ENCODE measurements around the gene HSD3B7.

Gene HSD3B7

DNA sequence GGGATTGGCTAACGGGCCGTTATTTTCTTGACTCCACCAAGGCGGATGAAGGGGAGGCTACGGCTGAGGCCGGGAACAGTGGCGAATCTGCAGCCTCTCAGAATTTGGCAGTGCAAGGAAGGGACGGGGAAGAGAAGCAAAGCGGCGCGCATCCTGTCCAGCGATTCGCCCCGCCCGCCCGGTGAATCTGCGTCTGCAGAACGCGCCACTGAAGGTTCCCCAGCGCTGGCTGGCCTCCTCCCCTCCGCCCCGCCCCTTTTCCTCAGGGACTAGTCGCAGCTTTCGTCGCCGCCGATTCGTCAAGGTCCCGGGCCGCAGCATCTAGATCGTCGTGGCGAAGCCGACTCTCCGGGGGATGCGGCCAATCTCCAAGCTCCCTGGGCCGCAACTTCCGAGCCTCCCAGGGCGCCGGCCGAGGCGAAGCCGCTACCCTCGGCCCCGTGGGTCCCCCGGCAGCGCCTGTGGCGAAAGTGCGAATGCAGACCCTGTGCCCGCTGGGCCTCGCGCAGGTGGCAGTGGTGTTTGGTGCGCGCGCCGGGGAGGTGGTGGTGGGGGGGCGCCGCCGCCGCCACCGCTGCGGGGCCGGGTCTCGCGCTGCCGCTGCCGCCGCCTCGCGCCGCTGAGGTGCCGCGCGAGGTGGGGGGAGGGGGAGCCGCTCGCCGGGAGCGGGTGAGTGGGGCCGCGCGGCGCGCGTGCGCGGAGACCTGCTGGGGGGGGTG, 27.4 kb upstream of the HSD3B7 start, which contains the start of gene SETD1A:
SETD1A (plus strand) TSS at position 299 of the 719 bp plus-strand sequence. CDS start 978 bp downstream, outside the sequence.
- peak; percentile 97 for DNase-seq

DNA sequence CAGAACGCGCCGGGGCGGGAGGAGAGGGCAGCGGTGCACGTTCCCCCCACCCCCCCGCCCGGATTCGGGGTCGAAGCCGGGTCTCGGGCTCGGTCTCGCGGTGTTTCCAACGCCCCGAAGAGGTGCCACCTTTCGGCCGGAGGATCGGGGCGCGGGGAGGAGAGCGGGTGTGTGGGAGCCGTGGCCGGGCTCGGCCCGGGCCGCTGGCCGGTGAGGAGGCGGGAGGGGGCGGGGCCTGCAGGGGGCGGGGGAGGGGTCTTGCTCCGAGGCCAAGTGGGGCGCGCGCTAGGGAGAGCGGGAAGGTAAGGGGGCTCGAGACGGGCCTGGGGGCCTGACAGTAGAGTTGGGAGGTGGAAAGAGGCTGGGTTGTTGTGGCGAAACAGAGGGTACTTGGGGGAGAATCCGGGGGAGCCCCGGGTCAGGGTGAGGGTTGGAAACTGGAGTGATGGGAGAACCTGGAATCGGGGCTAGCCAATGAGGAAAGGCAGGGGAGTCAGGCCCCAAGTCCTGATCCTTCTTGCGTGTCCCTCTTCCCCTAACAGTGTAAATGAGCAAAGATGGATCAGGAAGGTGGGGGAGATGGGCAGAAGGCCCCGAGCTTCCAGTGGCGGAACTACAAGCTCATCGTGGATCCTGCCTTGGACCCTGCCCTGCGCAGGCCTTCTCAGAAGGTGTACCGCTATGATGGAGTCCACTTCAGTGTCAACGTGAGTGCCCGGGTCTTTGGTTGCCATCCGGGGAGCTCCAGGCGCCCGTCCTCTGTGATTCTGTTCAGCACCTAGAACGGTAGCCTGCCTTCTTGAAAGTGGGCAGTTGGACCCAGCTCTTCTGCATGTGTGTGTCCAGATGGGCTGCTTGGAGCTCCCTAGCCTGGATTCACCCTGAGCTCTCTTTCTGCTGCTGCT, 26.6 kb upstream of the HSD3B7 start:
- no peak for DNase-seq

DNA sequence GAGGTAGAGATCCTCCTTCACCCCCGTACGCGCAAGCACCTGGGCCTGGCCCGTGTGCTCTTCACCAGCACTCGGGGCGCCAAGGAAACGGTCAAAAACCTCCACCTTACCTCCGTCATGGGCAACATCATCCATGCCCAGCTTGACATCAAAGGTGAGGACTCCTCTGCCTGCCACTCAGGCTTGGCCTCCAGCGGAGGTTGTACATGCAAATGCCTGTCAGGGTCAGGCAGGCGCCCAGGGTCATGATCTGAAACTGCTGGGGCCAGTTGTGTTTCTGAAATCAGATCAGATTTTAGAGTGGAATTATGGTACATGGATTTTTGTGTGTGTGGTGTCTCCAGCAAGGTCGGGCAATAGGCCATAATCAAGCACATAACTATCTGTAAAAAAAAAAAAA, 23.6 kb upstream of the HSD3B7 start:
- no peak for DNase-seq

DNA sequence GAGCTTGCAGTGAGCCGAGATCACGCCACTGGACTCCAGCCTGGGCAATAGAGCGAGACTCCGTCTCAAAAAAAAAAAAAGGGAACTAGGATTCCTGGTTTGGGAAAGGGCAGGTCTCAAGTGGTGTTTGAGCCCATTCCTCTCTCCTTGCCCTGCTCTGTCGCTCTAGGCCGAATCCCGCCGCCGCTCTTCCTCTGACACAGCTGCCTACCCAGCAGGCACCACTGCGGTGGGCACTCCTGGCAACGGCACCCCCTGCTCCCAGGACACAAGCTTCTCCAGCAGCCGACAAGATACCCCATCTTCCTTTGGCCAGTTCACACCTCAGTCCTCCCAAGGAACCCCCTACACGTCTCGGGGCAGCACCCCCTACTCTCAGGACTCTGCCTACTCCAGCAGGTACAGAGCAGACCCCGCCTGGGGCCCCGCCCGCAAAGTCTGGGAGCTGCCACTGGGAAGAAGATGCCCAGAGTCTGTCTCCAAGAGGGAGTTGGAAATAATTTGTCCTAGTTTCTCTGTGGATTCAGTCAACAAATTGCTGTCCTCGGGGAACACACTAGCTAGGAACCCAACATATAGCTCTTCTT, 21.0 kb upstream of the HSD3B7 start:
- no peak for DNase-seq

DNA sequence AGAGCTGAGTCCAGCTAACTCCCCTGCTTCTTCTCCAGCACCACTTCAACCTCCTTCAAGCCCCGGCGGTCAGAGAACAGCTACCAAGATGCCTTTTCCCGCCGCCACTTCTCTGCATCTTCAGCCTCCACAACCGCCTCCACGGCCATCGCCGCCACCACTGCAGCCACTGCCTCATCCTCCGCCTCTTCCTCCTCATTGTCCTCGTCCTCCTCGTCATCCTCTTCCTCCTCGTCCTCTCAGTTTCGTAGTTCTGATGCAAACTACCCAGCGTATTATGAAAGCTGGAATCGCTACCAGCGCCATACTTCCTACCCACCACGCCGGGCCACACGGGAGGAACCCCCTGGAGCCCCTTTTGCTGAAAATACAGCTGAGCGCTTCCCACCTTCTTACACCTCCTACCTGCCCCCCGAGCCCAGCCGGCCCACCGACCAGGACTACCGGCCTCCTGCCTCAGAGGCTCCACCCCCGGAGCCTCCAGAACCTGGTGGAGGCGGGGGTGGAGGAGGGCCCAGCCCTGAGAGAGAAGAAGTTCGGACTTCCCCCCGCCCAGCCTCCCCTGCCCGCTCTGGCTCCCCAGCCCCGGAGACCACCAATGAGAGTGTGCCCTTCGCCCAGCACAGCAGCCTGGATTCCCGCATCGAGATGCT, 20.3 kb upstream of the HSD3B7 start:
- no peak for DNase-seq

DNA sequence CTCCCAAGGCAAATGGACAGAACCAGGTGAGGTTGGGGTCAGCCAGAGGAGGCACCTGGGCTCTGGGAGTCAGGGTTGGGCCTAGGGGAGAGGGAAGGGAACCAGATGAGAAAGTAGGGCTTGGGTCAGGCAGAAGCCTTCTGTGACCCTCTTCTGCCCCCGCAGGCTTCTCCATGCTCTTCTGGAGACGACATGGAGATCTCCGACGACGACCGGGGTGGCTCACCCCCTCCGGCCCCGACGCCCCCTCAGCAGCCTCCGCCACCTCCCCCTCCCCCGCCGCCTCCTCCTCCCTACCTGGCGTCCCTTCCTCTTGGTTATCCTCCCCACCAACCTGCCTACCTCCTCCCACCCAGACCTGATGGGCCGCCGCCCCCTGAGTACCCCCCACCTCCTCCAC, 19.6 kb upstream of the HSD3B7 start:
- DNase-seq: no peak

DNA sequence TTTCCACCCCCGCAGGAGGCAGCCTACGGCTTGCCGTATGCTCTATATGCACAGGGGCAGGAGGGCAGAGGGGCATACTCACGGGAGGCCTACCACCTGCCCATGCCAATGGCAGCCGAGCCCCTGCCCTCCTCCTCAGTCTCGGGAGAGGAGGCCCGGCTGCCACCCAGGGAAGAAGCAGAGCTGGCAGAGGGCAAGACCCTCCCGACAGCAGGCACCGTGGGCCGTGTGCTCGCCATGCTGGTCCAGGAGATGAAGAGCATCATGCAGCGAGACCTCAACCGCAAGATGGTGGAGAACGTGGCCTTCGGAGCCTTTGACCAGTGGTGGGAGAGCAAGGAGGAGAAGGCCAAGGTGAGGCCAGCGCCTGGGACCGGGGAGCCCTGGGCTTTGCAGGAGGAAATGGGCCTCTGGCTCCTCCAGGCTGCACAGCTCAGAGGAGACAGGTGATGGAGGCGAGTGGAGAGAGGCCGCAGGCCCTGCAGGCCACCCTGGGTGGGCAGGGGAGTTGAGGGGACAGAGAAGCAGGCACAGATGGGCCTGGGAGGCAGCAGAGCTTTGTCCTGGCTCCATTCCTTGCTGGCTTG, 18.9 kb upstream of the HSD3B7 start:
- DNase-seq: no peak

DNA sequence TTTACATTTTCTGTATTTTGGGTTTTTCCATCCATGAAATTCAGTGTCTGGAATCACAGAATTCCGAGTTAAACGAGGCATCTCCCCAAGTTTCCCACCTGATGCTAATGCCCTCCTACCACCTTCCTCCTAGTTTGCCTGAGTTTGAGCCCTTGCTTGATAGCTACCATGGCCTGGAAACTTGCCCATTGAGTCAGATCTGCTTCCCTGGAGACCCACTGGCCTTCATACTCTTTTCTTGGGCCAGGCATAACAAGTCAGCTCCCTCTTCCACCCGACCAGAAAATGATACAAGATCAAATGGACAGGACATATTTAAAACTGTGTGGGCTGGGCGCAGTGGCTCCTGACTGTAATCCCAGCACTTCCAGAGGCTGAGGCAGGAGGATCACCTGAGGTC, 17.2 kb upstream of the HSD3B7 start:
- no peak for DNase-seq

DNA sequence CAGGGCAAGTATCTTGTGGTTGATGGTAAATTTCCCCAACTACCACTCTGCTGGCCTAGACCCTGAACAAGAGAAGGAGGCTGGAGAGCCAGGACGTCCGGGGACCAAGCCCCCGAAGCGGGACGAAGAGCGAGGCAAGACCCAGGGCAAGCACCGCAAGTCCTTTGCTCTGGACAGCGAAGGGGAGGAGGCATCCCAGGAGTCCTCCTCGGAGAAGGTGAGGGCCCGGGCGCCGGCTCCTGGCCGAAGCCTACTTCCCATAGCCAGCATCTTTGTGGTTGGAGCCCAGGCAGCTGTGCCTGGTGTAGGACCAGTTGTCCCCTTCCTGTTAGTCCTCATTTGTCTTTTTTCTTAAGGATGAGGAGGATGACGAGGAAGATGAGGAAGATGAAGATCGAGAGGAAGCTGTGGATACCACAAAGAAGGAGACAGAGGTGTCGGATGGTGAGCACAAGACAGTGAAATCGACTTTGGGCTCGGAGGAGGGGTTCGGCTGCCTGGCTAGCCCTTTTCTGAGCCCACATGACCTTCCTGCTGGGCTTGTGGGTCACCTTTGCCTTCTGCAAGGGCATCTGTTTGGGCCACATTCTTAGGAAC, 15.7 kb upstream of the HSD3B7 start:
- no peak for DNase-seq

DNA sequence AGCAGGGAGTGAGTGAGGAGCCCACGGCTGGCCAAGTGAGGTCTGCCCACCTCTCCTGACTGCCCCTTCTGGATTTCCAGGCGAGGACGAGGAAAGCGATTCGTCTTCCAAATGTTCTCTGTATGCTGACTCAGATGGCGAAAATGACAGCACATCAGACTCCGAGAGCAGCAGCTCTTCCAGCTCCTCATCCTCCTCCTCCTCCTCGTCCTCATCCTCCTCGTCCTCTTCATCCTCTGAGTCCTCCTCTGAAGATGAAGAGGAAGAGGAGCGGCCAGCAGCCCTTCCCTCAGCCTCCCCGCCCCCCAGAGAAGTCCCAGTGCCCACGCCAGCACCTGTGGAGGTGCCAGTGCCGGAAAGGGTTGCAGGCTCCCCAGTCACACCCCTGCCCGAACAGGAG, 13.7 kb upstream of the HSD3B7 start:
- no peak for DNase-seq

DNA sequence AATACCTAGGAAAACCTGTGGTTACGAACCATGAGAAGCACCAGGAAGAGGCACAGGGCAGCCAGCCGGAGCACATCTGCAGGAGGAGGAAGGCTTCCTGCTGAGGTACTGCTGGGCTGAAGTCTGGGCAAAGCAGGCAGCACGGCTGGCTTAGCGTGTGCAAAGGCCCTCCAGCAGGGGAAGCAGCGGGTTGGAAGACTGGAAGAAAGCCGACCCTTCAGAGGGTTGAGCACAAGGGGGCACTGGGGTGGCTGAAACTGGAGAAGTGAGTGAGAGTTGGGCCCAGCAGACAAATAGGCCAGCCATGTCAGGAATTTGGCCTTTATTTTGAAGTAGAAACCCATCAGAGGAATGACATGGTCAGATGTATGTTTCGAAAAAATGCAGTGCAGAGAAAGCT, 12.1 kb upstream of the HSD3B7 start:
- DNase-seq: no peak

DNA sequence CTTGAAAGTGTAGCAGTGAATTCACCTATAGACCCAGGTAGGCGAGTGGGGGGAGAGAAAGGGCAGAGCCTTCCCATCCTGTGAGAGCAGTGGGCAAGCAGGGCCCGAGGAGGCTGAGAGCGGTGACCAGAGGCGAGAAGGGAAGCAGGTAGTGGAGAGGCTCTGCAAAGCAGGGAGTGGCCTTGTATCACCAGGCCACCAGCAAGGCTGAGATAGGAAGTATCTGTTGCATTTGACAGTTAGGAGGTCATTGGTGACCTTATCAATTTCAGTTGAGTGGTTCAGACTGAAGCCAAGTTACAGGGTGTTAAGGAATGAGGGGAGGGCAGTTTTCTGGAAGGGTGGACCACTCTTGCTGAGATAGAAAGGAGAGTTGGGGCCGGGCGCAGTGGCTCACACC, 10.7 kb upstream of the HSD3B7 start:
- no peak for DNase-seq

DNA sequence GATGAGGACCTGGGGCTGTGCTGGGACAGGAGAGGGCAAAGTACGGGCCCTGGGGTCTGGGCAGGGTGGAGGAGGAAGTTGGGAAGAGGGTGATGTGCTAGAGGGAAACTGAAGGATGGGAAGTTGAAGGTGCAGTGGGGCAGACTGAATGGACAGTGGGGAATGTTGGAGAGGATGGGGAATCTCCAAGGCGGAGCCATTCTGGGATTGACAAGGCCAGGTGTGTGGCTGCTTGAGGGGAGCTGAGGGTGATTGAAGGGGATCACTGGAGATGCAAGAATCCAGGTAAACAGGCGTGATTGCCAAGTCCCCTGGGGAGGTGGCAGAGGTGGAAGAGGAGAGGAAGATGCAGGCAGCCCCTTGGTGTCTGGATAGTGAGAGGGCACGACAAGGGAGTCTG, 8.5 kb upstream of the HSD3B7 start:
- DNase-seq: no peak

DNA sequence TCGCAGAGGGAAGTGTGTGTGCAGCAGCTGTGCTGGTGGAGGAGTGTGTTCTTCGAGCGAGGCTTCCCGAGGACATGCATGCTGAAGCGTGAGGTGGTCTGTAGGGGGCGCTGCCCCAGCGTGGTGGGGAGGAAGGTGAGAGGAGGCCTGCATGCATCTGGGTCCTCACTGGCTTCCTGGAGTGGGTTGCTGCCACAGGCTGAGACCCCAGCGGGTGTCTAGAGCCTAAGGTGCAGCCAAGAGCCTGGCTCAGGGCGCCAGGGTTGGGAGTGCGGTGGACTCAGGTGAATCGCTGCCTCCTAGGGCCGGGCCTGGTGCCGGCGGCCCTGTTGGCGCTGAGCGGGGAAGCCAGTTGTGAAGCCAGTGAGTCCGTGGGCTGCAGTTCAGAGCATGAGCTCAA, 7.5 kb upstream of the HSD3B7 start:
- DNase-seq: no peak

DNA sequence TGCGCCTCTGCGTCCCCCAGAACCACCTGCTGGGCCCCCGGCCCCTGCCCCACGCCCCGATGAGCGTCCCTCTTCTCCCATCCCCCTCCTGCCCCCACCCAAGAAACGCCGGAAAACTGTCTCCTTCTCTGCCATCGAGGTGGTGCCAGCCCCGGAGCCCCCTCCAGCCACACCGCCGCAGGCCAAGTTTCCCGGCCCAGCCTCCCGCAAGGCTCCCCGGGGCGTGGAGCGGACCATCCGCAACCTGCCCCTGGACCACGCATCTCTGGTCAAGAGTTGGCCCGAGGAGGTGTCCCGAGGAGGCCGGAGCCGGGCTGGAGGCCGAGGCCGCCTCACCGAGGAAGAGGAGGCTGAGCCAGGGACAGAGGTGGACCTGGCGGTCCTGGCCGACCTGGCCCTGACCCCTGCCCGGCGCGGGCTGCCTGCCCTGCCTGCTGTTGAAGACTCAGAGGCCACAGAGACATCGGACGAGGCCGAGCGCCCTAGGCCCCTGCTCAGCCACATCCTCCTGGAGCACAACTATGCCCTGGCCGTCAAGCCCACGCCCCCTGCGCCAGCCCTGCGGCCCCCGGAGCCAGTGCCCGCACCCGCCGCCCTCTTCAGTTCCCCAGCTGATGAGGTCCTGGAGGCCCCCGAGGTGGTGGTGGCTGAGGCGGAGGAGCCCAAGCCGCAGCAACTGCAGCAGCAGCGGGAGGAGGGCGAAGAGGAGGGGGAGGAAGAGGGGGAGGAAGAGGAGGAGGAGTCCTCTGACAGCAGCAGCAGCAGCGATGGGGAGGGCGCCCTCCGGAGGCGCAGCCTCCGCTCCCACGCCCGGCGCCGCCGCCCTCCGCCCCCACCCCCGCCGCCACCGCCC, 5.6 kb upstream of the HSD3B7 start:
- DNase-seq: no peak

DNA sequence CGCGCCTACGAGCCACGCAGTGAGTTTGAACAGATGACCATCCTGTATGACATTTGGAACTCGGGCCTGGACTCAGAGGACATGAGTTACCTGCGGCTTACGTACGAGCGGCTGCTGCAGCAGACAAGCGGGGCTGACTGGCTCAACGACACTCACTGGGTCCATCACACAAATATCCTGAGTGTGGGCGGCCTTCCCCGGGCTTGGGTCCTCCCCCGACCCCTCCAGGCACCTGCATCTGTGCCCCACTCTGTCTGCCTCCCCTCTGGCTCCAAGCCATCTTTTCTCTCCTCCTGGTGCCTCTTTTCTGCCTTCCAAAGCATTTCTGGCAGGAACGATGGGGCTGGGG, 5.0 kb upstream of the HSD3B7 start:
- no peak for DNase-seq

DNA sequence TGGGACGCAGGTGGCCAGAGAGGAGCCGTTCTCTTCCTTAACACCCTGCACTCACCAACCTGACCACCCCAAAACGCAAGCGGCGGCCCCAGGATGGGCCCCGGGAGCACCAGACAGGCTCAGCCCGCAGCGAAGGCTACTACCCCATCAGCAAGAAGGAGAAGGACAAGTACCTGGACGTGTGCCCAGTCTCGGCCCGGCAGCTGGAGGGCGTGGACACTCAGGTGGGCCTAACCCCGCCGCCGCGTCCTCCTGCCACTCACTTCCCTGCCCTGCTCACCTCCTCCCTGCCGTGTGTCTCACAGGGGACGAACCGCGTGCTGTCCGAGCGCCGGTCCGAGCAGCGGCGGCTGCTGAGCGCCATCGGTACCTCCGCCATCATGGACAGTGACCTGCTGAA, 4.6 kb upstream of the HSD3B7 start:
- no peak for DNase-seq

DNA sequence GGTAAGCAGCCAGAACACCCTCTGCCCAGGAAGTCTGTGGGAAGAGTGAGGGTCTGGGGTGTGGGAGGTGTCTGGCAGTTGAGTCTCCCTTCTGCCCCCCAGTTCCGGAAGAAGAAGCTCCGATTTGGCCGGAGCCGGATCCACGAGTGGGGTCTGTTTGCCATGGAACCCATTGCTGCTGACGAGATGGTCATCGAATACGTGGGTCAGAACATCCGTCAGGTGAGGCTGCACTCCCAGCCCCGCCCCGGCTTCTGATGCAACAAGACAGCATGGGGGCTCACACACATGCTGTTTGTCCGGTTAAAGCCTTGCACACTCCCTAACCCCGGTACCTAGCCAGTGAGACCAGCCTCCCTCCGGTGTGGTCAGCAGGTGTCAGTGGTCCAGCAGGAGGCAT, 4.0 kb upstream of the HSD3B7 start:
- DNase-seq: no peak

DNA sequence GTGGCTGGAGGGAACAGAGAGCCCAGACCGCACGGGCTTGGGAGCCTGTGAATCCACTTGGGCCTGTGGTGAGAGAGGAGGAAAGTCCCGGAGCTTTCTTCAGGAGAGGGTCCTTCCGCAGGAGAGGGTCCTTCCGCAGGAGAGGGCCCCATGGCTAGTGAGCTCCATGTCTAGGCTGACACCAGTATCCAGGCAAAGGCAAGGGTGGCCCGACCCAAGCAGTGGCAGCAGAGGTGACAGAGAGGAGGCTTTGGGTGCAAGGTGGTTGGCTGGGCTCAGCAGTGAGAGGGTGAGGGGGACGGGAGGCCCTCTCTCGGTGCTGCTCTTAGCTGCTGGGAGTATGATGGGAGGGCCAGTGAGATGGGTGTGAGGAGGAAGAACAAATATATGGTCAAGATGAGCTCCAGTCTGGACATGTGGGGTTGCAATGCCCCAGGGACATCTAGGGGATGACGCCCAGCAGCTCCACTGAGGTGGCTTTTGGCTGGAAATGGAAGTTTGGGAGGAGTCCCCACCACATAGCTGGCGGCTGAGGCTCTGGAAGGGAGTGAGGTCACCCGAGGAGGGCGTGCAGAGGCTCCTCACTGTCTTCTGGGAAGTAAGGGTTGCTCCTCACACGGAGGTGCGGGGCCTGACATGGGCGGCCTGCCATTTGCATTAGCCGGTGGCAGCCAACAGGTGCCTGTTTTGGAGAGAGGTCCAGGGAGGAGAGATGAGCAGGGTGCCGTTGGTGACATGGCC, 2.3 kb upstream of the HSD3B7 start:
- no peak for DNase-seq

DNA sequence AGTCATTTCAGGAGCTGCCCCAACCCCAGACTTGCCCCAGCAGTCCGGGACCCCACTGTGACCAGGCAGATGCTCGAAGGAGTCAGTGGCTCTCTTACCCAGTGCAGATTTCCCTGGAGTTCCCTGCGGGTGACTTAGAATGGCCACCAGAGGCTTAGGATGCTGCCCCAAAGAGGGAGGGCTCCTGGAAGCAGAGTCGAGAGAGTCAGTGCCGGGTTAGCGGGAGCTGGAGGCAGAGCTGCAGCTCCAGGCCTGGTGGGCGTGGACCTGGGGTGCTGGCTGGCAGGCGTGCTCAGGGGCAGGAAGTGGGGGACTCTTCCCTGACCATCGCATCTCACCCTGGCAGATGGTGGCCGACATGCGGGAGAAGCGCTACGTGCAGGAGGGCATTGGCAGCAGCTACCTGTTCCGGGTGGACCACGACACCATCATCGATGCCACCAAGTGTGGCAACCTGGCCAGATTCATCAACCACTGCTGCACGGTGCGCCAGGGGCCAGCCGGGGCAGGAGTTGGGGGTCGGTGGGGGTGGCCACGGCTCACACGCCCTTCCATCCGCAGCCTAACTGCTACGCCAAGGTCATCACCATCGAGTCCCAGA, 1.6 kb upstream of the HSD3B7 start:
- DNase-seq: no peak

Measured in CD4-positive, alpha-beta T cell treated with Interleukin-17A for 1 hour (primary cell).